HCT116 (cell line): Measurements from ENCODE around the gene HMGCLL1.

Source experiments
- CTCF ChIP-seq, 3 experiments: fragments of 200-600 bp in 1 of 3; sonication (generic) in 1 of 3; IDR thresholded peaks in 2 of 3; conservative IDR thresholded peaks in 1 of 3; 2 replicates each; pipeline ENCODE4 v1.5.1; 2012 to 2017; ENCODE audit warnings: low read depth in 2 of 3, low read length in 2 of 3, antibody characterized with exemption in 1 of 3, borderline replicate concordance in 1 of 3, control low read depth in 1 of 3, mild to moderate bottlenecking in 1 of 3, mixed read lengths in 1 of 3, mixed run types in 1 of 3, moderate library complexity in 1 of 3; ENCODE audit not compliant: insufficient read depth in 1 of 3
- EGR1 ChIP-seq: IDR thresholded peaks from 2 replicates; pipeline ENCODE4 v1.6.1; 2012; ENCODE audit warnings: low read depth
- POLR2AphosphoS5 ChIP-seq: IDR thresholded peaks from 2 replicates; pipeline ENCODE4 v1.6.1; 2011; ENCODE audit warnings: mild to moderate bottlenecking, low read depth, low read length, moderate library complexity
- YY1 ChIP-seq: IDR thresholded peaks from 2 replicates; pipeline ENCODE4 v1.6.1; 2011; ENCODE audit warnings: low read length, low read depth, moderate library complexity, mild to moderate bottlenecking; ENCODE audit not compliant: insufficient replicate concordance; ENCODE audit errors: extremely low read depth
- ZFX ChIP-seq: fragments of 450-650 bp; IDR thresholded peaks from 2 replicates; pipeline ENCODE4 v1.6.1; 2017

- TF ChIP-seq CTCF (IDR thresholded peaks at IDR 0.05 in 2 of 3, conservative IDR thresholded peaks at IDR 0.05 in 1 of 3; ENCODE audit: borderline replicate concordance in 1 of 3, insufficient read depth in 1 of 3, low read depth in 2 of 3, low read length in 2 of 3) (no peak), EGR1 (no peak), YY1 (no peak), ZFX (no peak), POLR2AphosphoS5 (no peak)
Measured at GRCh38 chr6:55443238-55444134, 135.5 kb downstream of the HMGCLL1 start.
